Astrocyte (in vitro differentiated cells and primary cell): Measurements from ENCODE around the gene MYRIP. TPM values are rescaled to one million over a fixed set of nuclear protein-coding genes. Genes with fewer than 3 reads are reported as not detected.

Experiments used
- DNase-seq: peaks from one replicate; pipeline ENCODE4 v3.0.0-alpha.2; 2010; ENCODE audit warnings: low read depth
- FAIRE-seq: peaks from 2 replicates; lab custom pipeline; 2011; peaks lifted over from hg19 to GRCh38; lab: Jason Lieb, UNC
- H2AFZ ChIP-seq: 2 replicates; pipeline ENCODE4 v1.6.0; 2012; ENCODE audit warnings: low read depth, low read length, inconsistent platforms
- H3K27ac ChIP-seq: 2 replicates; pipeline ENCODE4 v1.5.1; 2011; ENCODE audit warnings: low read depth, low read length, inconsistent platforms
- H3K27me3 ChIP-seq: 2 replicates; pipeline ENCODE4 v1.6.0; 2011; ENCODE audit warnings: low read length, inconsistent platforms; ENCODE audit not compliant: insufficient read depth
- H3K36me3 ChIP-seq: 2 replicates; pipeline ENCODE4 v1.5.1; 2011; ENCODE audit warnings: low read length, inconsistent platforms; ENCODE audit not compliant: insufficient read depth
- H3K4me1 ChIP-seq: 2 replicates; pipeline ENCODE4 v1.5.1; 2011; ENCODE audit warnings: low read length, inconsistent platforms; ENCODE audit not compliant: insufficient read depth
- H3K4me2 ChIP-seq: 2 replicates; pipeline ENCODE4 v1.6.0; 2012; ENCODE audit warnings: low read length, inconsistent platforms
- H3K4me3 ChIP-seq: 2 replicates; pipeline ENCODE4 v1.5.1; 2011; ENCODE audit warnings: low read depth, mild to moderate bottlenecking, low read length, inconsistent platforms; ENCODE audit not compliant: insufficient read depth
- H3K79me2 ChIP-seq: 2 replicates; pipeline ENCODE4 v1.6.0; 2012; ENCODE audit warnings: mild to moderate bottlenecking, low read length, inconsistent platforms; ENCODE audit not compliant: insufficient read depth
- H3K9ac ChIP-seq: 2 replicates; pipeline ENCODE4 v1.6.0; 2012; ENCODE audit warnings: mild to moderate bottlenecking, low read length, inconsistent platforms
- H3K9me3 ChIP-seq: 2 replicates; pipeline ENCODE4 v1.5.1; 2012; ENCODE audit warnings: low read depth, mild to moderate bottlenecking, low read length, inconsistent platforms; ENCODE audit not compliant: insufficient read depth
- H4K20me1 ChIP-seq: 2 replicates; pipeline ENCODE4 v1.6.0; 2012; ENCODE audit warnings: low read length, inconsistent platforms; ENCODE audit not compliant: insufficient read depth
- H3K27ac Mint-ChIP-seq: one replicate; pipeline ENCODE4 v1.8.0; 2021; ENCODE audit warnings: mild to moderate bottlenecking, mixed read lengths; ENCODE audit not compliant: unreplicated experiment
- H3K27me3 Mint-ChIP-seq: one replicate; pipeline ENCODE4 v1.8.0; 2021; ENCODE audit warnings: low read depth, mixed read lengths; ENCODE audit not compliant: unreplicated experiment
- H3K36me3 Mint-ChIP-seq: one replicate; pipeline ENCODE4 v1.8.0; 2021; ENCODE audit warnings: low read depth, mixed read lengths; ENCODE audit not compliant: unreplicated experiment
- H3K4me1 Mint-ChIP-seq: one replicate; pipeline ENCODE4 v1.8.0; 2021; ENCODE audit warnings: low read depth, mixed read lengths; ENCODE audit not compliant: unreplicated experiment
- H3K4me3 Mint-ChIP-seq: one replicate; pipeline ENCODE4 v1.8.0; 2021; ENCODE audit warnings: mild to moderate bottlenecking, moderate library complexity, mixed read lengths; ENCODE audit not compliant: unreplicated experiment
- H3K9me3 Mint-ChIP-seq: one replicate; pipeline ENCODE4 v1.8.0; 2021; ENCODE audit warnings: mild to moderate bottlenecking, mixed read lengths; ENCODE audit not compliant: unreplicated experiment
- EZH2 ChIP-seq: IDR thresholded peaks from 2 replicates; pipeline ENCODE4 v1.6.1; 2012; ENCODE audit warnings: mild to moderate bottlenecking, low read length, inconsistent platforms; ENCODE audit not compliant: insufficient read depth
- total RNA-seq: library from RNA; stranded (reverse); gene quantifications from 2 replicates; pipeline ENCODE4 v1.2.1, GENCODE V29; 2021
- TF ChIP-seq, protein P1 (sequence below): IDR thresholded peaks from 2 replicates; pipeline ENCODE4 v1.5.1; 2011; ENCODE audit warnings: low read depth, mild to moderate bottlenecking, inconsistent platforms, low read length, moderate library complexity; ENCODE audit not compliant: insufficient read depth

The MYRIP gene
- total RNA-seq, 1 donor from 2014 or later = 0.07 TPM

DNA sequence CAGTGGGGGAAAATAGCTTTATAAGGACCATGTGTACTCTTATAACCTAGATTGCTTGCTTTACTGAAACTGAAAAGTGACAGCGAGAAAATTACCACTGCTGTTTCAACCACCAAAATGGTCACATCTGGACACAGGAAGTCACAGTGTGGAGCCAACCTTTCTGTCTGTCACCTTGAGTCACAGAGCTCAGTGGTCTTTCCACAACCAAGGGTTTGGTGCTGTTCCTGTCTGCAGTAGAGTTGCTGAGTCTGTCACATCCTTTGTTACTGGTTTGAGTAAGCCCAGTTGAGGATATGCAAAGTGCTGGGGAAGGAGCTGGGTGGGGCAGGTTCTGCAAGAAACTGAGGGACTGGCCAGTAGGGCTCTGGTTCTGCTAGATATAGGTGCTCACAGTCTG lies 361.0 kb downstream of the MYRIP start:
- Histone ChIP-seq H3K9ac (no peak overlapping the region), H3K4me2 (no peak overlapping the region), H3K27ac (no peak overlapping the region), H4K20me1 (no peaks in the 10 kb centered on the region), H3K4me3 (no peak overlapping the region), H3K36me3 (no peaks in the 10 kb centered on the region), H3K79me2 (no peaks in the 10 kb centered on the region), H3K9me3 (no peaks in the 10 kb centered on the region), H3K27me3 (no peaks in the 10 kb centered on the region), H3K4me1 (no peaks in the 10 kb centered on the region), H2AFZ (no peak overlapping the region)
- no peak for TF ChIP-seq EZH2
- TF ChIP-seq, protein P1, sequence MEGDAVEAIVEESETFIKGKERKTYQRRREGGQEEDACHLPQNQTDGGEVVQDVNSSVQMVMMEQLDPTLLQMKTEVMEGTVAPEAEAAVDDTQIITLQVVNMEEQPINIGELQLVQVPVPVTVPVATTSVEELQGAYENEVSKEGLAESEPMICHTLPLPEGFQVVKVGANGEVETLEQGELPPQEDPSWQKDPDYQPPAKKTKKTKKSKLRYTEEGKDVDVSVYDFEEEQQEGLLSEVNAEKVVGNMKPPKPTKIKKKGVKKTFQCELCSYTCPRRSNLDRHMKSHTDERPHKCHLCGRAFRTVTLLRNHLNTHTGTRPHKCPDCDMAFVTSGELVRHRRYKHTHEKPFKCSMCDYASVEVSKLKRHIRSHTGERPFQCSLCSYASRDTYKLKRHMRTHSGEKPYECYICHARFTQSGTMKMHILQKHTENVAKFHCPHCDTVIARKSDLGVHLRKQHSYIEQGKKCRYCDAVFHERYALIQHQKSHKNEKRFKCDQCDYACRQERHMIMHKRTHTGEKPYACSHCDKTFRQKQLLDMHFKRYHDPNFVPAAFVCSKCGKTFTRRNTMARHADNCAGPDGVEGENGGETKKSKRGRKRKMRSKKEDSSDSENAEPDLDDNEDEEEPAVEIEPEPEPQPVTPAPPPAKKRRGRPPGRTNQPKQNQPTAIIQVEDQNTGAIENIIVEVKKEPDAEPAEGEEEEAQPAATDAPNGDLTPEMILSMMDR = no peak
- Mint-ChIP-seq H3K36me3 (no peaks in the 10 kb centered on the region), H3K9me3 (peaks cover 4% of the 10 kb centered on the region), H3K27ac (no peak overlapping the region), H3K4me3 (no peak overlapping the region), H3K27me3 (peaks cover 13% of the 10 kb centered on the region), H3K4me1 (no peaks in the 10 kb centered on the region)
- no peak for FAIRE-seq
- no peak for DNase-seq

DNA sequence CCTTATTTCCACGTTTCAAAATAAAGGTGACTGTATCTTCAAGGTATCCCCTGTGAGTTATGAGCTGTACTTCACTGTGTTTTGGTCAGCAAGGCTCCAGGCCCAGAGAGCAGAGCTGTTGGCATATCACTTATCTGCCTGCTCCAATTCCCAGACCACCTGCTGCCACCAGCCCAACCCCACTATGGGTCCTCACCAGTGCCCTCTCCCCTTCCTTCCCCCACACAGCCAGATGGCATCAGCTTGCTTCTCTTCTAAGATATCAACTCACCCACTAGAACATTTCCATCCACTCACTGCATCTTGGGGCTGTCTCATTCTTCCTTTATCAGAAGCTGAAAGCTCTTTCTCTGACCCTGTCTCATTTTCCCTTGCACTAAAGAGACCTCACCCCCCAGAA lies 363.2 kb downstream of the MYRIP start:
- no peak for DNase-seq
- Histone ChIP-seq H3K9ac (no peak overlapping the region), H4K20me1 (no peaks in the 10 kb centered on the region), H3K79me2 (no peaks in the 10 kb centered on the region), H3K36me3 (no peaks in the 10 kb centered on the region), H3K4me1 (no peaks in the 10 kb centered on the region), H3K4me2 (no peak overlapping the region), H3K27me3 (no peaks in the 10 kb centered on the region), H3K9me3 (no peaks in the 10 kb centered on the region), H3K27ac (no peak overlapping the region), H3K4me3 (no peak overlapping the region), H2AFZ (no peak overlapping the region)
- no peak for FAIRE-seq
- Mint-ChIP-seq H3K4me3 (no peak overlapping the region), H3K27ac (no peak overlapping the region), H3K27me3 (peaks cover 15% of the 10 kb centered on the region), H3K9me3 (peaks cover 4% of the 10 kb centered on the region), H3K36me3 (no peaks in the 10 kb centered on the region), H3K4me1 (no peaks in the 10 kb centered on the region)
- TF ChIP-seq, protein P1 = no peak
- no peak for TF ChIP-seq EZH2

DNA sequence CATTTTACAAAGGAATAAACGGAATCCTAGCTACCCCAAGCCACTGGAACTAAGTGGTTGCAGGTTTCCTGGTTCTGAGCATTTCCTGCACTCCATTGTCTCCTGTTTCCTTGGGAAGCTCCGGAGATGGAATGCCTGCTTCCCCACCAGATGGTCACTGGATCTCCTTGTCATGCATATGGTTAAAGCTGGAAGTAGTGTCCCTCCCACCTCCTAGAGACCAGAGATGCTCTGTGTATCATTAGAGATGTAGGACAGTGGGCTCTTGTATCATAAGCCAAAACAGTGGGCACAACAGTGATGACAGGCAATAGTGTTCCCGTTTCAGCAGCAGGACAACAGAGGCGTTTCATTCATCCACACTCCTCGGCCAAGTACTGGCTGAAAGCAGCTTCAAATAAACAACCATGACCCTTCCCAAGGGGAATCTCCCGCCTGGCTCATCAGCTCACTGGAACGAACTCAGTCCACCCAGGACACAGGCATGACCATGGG lies 363.9 kb downstream of the MYRIP start:
- FAIRE-seq (no peak), DNase-seq (no peak)
- no peak overlapping the region for H2AFZ ChIP-seq
- no peak overlapping the region for H3K4me2 ChIP-seq
- no peaks in the 10 kb centered on the region for H3K27me3 ChIP-seq
- no peak overlapping the region for H3K27ac Mint-ChIP-seq
- H3K9ac ChIP-seq = no peak overlapping the region
- no peaks in the 10 kb centered on the region for H3K79me2 ChIP-seq
- H3K4me1 ChIP-seq = no peaks in the 10 kb centered on the region
- H3K36me3 ChIP-seq = no peaks in the 10 kb centered on the region
- H3K27ac ChIP-seq = no peak overlapping the region
- H3K9me3 Mint-ChIP-seq = peaks cover 4% of the 10 kb centered on the region
- no peaks in the 10 kb centered on the region for H4K20me1 ChIP-seq
- no peak overlapping the region for H3K4me3 ChIP-seq
- H3K4me1 Mint-ChIP-seq = no peaks in the 10 kb centered on the region
- no peak overlapping the region for H3K4me3 Mint-ChIP-seq
- no peaks in the 10 kb centered on the region for H3K9me3 ChIP-seq
- no peak for TF ChIP-seq EZH2
- TF ChIP-seq, protein P1 = no peak
- peaks cover 14% of the 10 kb centered on the region for H3K27me3 Mint-ChIP-seq
- no peaks in the 10 kb centered on the region for H3K36me3 Mint-ChIP-seq
